GM18909 (cell line): ENCODE results near the gene MCHR2.
A peak's percentile ranks its signal among the peaks of the same experiment; 100 is the strongest.
"Not testable (repeated sequence)": the region's sequence is repeated elsewhere in the genome, so short reads cannot be mapped to it uniquely, and the experiment has no call there.

Experiments
- ATAC-seq: cut with Tn5 transposase; IDR thresholded peaks from one replicate; pipeline ENCODE4 v1.9.1; 2021; ENCODE audit warnings: mild to moderate bottlenecking; ENCODE audit not compliant: unreplicated experiment, poor library complexity

Gene MCHR2

GRCh38 chr6:99993533-99994251 lies at the start of gene MCHR2:
Gene MCHR2 (minus strand): TSS chr6:99994223. CDS start chr6:99956147, 38,076 bp downstream.
- no peak for ATAC-seq

GRCh38 chr6:100038546-100038945 lies 44.5 kb upstream of the MCHR2 start:
- not testable (repeated sequence) for ATAC-seq

- ATAC-seq: peak; percentile 97
Observed at GRCh38 chr6:100035873-100036653, 42.0 kb upstream of the MCHR2 start.

- no peak for ATAC-seq
Observed at GRCh38 chr6:100023798-100024197, 29.8 kb upstream of the MCHR2 start.

GRCh38 chr6:100022847-100023246 lies 28.8 kb upstream of the MCHR2 start:
- no peak for ATAC-seq

- ATAC-seq: no peak
Observed at GRCh38 chr6:100008857-100009256, 14.8 kb upstream of the MCHR2 start.

GRCh38 chr6:100001915-100002388 lies 7.9 kb upstream of the MCHR2 start:
- peak; percentile 93 for ATAC-seq

- ATAC-seq: no peak
Observed at GRCh38 chr6:99997141-99997540, 3.1 kb upstream of the MCHR2 start.

- no peak for ATAC-seq
Observed at GRCh38 chr6:99995916-99996315, 1.9 kb upstream of the MCHR2 start.

- ATAC-seq: no peak
Observed at GRCh38 chr6:99993146-99993532, 884 bp downstream of the MCHR2 start.

- ATAC-seq: no peak
Observed at GRCh38 chr6:99991955-99992354, 2.1 kb downstream of the MCHR2 start.

- ATAC-seq: no peak
Observed at GRCh38 chr6:99980741-99981140, 13.3 kb downstream of the MCHR2 start.

GRCh38 chr6:99979953-99980352 lies 14.1 kb downstream of the MCHR2 start:
- no peak for ATAC-seq

- no peak for ATAC-seq
Observed at GRCh38 chr6:99967052-99967451, 27.0 kb downstream of the MCHR2 start.

GRCh38 chr6:99960027-99960426 lies 34.0 kb downstream of the MCHR2 start:
- no peak for ATAC-seq

GRCh38 chr6:99951016-99951805 lies 42.8 kb downstream of the MCHR2 start:
- ATAC-seq: no peak

- ATAC-seq: no peak
Observed at GRCh38 chr6:99946005-99946404, 48.0 kb downstream of the MCHR2 start.

GRCh38 chr6:99943846-99944245 lies 50.2 kb downstream of the MCHR2 start:
- ATAC-seq: no peak

- ATAC-seq: no peak
Observed at GRCh38 chr6:99940582-99940981, 53.4 kb downstream of the MCHR2 start.

- ATAC-seq: no peak
Observed at GRCh38 chr6:99933129-99933528, 60.9 kb downstream of the MCHR2 start.

GRCh38 chr6:99912657-99913056 lies 81.4 kb downstream of the MCHR2 start:
- ATAC-seq: no peak
